PFSK-1 (cell line): ENCODE results near the gene CLTCL1.

Experiments
- FOXP2 ChIP-seq: optimal IDR thresholded peaks from 2 replicates; pipeline ENCODE3; 2011; ENCODE audit warnings: borderline replicate concordance, control low read depth, inconsistent platforms; ENCODE audit not compliant: insufficient read depth; ENCODE audit errors: extremely low read length, extremely low read depth
- POLR2AphosphoS5 ChIP-seq: IDR thresholded peaks from 2 replicates; pipeline ENCODE4 v1.6.1; 2012; ENCODE audit warnings: low read depth, mild to moderate bottlenecking, control low read depth, low read length, moderate library complexity
- SIN3A ChIP-seq: IDR thresholded peaks from 2 replicates; pipeline ENCODE4 v1.6.1; 2012; ENCODE audit warnings: mild to moderate bottlenecking, low read length, moderate library complexity, borderline replicate concordance; ENCODE audit not compliant: insufficient read depth
- TAF1 ChIP-seq: IDR thresholded peaks from 2 replicates; pipeline ENCODE4 v1.6.1; 2012; ENCODE audit warnings: low read length, control low read depth, borderline replicate concordance; ENCODE audit not compliant: insufficient read depth
- TF ChIP-seq, protein P1 (sequence below), 2 experiments: IDR thresholded peaks; 2 replicates each; pipeline versions ENCODE4 v1.6.1 to v1.8.0; 2011 to 2012; ENCODE audit warnings: low read depth in 2 of 2, low read length in 2 of 2, control low read depth in 1 of 2, inconsistent platforms in 1 of 2, mild to moderate bottlenecking in 1 of 2, moderate library complexity in 1 of 2; ENCODE audit not compliant: insufficient read depth in 1 of 2

CLTCL1 gene

DNA sequence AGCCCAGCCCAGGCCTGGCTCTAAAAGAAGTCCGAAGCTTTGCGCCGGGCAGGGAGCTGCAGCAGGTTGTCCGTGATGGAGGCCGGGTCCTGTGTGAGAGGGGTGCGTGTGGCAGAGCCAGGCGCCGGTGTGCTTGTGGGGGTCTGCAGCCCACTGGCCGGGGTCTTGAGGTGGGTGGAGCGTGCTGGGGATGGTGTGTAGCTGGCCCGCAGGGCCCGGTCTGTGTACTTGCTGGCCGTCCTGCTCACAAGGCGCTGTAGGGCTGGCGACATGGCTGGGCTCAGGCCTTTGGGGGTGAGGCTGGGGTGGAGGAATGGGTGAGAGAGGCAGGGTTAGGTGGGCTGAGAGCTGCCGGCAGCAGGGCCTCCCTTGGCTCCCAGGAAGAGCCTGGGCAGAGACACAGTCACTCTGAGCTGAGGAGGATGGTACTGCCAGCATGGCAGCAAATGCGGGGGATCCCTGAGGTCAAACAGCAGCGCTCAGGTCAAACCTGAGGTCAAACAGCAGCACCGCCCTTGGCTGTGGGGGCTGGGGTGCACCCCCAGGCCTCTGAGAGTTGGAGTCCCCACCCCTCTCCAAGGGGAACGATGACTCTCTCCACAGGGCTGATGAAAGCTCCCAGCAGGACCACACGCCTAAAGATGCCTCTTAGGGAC is 157.2 kb downstream of the CLTCL1 start:
- TF ChIP-seq POLR2AphosphoS5, result no peak
- TF ChIP-seq FOXP2, result no peak
- TF ChIP-seq TAF1, result no peak
- TF ChIP-seq, protein P1, sequence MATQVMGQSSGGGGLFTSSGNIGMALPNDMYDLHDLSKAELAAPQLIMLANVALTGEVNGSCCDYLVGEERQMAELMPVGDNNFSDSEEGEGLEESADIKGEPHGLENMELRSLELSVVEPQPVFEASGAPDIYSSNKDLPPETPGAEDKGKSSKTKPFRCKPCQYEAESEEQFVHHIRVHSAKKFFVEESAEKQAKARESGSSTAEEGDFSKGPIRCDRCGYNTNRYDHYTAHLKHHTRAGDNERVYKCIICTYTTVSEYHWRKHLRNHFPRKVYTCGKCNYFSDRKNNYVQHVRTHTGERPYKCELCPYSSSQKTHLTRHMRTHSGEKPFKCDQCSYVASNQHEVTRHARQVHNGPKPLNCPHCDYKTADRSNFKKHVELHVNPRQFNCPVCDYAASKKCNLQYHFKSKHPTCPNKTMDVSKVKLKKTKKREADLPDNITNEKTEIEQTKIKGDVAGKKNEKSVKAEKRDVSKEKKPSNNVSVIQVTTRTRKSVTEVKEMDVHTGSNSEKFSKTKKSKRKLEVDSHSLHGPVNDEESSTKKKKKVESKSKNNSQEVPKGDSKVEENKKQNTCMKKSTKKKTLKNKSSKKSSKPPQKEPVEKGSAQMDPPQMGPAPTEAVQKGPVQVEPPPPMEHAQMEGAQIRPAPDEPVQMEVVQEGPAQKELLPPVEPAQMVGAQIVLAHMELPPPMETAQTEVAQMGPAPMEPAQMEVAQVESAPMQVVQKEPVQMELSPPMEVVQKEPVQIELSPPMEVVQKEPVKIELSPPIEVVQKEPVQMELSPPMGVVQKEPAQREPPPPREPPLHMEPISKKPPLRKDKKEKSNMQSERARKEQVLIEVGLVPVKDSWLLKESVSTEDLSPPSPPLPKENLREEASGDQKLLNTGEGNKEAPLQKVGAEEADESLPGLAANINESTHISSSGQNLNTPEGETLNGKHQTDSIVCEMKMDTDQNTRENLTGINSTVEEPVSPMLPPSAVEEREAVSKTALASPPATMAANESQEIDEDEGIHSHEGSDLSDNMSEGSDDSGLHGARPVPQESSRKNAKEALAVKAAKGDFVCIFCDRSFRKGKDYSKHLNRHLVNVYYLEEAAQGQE (IDR thresholded peaks at IDR 0.05; ENCODE audit: insufficient read depth in 1 of 2, low read depth in 2 of 2, low read length in 2 of 2), result no peak
- no peak for TF ChIP-seq SIN3A

DNA sequence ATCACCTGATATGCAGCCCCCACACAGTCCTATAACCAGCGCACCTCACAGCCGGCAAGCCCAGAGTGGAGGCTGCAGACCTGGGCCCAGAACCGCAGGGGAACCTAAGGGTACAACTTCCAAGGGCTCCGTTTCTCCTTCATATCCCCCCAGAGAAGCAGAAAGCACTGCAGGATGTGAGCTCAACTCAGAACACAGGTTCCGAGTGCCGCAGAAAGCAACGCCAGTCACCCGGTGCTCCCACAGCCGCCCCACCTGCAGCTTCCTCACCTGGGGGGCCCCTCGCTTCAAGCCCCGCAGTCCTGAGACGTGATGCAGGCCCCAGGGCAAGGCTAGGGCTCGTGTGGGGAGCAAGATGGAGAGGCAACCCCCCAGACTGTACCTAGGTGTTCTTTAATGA is 158.0 kb downstream of the CLTCL1 start:
- TF ChIP-seq, protein P1 (IDR thresholded peaks at IDR 0.05; ENCODE audit: insufficient read depth in 1 of 2, low read depth in 2 of 2, low read length in 2 of 2), result no peak
- TF ChIP-seq FOXP2 (no peak), POLR2AphosphoS5 (no peak), SIN3A (no peak), TAF1 (no peak)

DNA sequence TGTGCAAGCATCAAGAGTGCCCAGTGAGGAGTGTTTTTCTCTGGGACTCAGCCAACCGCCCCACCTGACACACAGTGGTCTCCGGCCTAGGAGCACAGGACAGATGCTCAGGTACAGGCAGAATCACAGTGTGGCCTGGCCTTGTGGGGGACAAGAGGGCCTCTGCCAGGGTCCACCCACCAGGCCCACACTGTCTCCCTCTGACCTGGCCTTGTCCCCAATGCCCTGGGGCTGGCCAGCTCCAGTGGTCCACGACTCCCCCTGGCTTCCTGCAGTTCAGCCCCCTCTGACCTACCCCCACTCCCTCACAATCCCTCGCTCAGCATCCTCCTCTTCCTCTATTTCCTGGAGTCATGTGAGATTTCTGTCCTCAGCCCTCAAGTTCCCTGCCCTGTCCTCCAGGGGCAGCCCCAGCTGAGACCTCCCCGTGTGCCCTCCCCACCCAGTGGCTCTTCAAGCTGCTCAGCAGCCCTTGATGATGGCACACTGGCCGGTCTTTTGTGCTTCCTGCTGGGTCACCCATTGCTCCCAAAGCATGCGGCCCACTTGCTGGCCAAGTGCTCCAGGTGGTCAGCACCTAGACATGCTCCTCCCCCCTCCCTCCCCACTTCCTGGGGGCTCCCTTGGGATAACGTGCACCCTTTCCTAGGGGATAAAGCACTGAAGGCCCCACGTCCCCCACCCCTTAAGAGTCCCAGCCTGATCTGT is 158.7 kb downstream of the CLTCL1 start:
- TF ChIP-seq SIN3A, result no peak
- TF ChIP-seq, protein P1 (IDR thresholded peaks at IDR 0.05; ENCODE audit: insufficient read depth in 1 of 2, low read depth in 2 of 2, low read length in 2 of 2), result no peak
- no peak for TF ChIP-seq POLR2AphosphoS5
- no peak for TF ChIP-seq TAF1
- TF ChIP-seq FOXP2, result no peak

DNA sequence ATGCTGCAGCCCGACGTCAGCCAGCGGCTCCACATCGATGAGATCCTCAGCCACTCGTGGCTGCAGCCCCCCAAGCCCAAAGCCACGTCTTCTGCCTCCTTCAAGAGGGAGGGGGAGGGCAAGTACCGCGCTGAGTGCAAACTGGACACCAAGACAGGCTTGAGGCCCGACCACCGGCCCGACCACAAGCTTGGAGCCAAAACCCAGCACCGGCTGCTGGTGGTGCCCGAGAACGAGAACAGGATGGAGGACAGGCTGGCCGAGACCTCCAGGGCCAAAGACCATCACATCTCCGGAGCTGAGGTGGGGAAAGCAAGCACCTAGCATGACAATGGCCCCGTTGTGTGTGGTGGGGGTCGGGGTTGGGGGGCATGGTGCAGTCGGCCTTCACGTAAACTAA is 159.4 kb downstream of the CLTCL1 start:
- TF ChIP-seq, protein P1 (IDR thresholded peaks at IDR 0.05; ENCODE audit: insufficient read depth in 1 of 2, low read depth in 2 of 2, low read length in 2 of 2), result no peak
- TF ChIP-seq TAF1 (no peak), FOXP2 (no peak), POLR2AphosphoS5 (no peak), SIN3A (no peak)
